CD4-positive, alpha-beta T cell treated with Interleukin-10 for 1 hour (primary cell): ENCODE data around the gene GPR142.

Experiments used
- DNase-seq: peaks from one replicate; pipeline ENCODE4 v3.0.0-alpha.2; 2020

Gene GPR142

DNA sequence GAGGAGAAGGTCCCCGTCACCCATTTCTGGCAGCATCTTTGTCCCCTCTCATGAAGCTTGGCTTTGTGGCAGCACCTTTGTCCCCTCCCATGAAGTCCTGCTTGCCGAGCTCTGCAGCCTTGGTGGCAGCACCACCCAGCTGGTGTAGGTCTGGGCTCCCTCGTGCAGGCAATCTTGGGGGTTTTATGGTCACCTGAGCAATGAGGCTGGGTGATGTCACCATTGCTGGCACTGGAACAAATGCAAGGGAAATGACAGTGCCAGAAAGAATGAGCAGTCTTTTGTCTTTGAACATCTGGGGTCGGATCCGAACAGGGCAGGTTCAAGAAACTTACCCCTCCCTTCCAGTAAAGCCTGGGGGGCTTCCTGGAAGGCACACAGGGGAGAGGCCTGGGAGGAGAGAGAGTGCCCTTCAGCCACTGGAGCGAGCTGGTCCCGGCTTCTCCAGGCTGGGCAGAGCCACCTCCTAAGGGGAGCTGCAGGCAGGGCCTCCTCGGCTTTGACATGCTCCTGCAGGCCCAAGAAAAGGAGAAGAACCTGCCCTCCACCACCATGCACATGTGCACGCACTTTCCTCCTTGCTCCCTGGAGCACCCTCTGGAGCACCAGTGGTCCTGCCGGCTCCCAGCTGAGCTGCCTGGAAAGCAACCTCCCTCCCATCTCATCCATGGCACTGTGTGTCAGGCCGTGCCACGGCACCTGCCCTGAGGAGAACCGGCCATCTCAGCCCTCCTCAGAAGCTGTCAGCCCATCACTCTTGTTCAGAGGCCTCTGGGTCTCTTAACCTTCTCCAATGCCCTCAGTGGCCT is 21.7 kb upstream of the GPR142 start:
- DNase-seq = no peak

DNA sequence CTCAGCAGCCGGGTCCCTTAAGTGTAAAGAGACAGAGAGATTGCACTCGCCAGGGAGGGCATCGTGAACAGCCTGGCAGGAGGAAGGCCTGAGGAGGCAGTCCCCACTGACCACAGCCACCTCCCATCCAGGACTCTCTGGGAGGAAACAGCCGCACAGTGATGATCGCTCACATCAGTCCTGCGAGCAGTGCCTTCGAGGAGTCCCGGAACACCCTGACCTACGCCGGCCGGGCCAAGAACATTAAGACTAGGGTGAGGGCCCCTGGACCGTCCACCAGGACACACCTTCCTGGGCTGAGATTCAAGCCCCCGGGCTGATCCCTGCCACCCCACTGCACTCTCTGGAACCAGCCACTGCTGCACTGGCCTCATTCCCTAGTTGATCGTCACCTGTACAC is 19.7 kb upstream of the GPR142 start:
- DNase-seq = no peak

DNA sequence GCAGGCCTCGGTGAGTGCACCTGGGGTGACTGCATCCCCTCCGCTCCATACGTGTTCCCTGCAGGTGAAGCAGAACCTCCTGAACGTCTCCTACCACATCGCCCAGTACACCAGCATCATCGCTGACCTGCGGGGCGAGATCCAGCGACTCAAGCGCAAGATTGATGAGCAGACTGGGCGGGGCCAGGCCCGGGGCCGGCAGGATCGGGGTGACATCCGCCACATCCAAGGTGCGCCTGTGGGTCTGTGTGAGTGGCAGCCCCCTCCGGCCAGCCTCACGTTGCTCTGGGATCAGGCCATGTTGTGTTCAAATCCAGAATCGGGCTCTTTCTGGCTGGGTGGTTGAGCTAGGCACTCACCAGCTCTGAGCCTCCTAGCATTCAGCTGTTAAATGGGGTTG is 18.2 kb upstream of the GPR142 start:
- DNase-seq = no peak

DNA sequence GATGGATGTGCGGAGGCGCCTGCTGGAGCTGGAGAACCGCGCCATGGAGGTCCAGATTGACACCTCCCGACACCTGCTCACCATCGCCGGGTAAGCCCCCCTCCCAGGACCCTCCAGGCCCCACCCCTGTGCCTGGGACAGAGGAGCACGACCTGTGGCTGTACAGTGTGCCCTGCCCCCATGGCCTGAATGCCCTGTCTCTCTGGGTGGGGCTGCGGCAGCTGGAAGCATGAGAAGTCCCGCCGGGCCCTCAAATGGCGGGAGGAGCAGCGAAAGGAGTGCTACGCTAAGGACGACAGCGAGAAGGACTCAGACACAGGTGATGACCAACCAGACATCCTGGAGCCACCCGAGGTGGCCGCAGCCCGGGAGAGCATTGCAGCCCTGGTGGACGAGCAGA is 16.8 kb upstream of the GPR142 start:
- DNase-seq = no peak

DNA sequence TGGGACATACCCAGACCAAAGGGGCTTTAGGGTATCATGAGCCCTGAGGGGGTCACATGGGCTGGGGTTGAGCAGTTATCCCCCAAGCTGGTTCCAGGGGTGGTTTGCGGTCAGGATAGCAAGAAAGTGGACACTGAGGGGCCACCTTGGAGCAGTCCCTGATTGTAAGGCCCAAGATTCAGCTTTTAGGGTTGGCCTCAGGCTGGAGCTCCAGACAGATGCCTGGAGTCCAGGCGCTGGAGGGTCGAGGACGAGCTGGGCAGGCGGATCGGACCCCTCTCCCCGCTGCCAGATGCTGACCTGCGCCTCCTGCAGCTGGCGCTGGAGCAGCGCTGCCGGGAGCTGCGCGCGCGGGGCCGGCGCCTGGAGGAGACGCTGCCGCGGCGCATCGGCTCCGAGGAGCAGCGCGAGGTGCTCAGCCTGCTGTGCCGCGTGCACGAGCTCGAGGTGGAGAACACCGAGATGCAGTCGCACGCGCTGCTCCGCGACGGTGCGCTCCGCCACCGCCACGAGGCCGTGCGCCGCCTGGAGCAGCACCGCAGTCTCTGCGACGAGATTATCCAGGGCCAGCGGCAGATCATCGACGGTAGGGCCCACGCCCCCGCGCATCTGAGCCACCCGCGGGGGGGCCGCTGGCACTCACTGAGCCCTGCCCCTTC is 15.6 kb upstream of the GPR142 start:
- DNase-seq = no peak

DNA sequence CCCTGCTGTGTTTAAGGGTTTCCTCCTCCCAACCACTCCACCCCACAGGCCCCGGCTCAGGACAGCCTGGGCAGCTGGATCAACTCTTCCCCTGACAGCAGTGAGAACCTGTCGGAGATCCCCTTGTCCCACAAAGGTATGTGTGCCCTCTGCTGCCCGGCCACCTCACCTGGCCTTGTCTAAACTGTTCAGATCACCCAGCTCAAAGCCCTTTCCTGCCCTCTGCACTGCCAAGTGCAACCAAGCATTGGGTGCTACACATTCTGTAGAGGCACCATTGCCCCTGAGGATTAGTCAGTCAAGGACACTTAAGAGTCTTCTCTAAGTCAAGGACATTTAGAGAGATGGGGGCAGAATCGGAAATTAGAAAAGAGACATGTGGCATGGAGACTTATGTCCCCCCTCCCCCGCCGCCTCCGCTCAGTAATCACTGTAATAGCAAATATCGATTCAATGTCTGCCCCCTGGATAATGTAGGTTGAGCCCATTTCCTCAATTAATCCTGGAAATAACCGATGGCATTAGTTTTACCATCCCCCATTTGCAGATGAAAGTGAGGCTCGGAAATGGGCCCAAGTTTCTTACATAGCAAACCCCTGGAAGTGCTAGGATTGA is 13.8 kb upstream of the GPR142 start:
- DNase-seq = no peak

DNA sequence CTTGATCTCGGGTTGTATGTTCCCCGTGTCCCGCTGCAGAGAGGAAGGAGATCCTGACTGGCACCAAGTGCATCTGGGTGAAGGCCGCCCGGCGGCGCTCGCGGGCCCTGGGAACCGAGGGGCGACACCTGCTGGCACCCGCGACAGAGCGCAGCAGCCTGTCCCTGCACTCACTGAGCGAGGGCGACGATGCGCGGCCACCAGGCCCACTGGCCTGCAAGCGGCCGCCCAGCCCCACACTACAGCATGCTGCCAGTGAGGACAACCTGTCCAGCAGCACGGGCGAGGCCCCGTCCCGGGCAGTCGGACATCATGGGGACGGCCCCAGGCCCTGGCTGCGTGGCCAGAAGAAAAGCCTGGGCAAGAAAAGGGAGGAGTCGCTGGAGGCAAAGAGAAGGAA is 13.2 kb upstream of the GPR142 start:
- DNase-seq = peak; percentile 57

DNA sequence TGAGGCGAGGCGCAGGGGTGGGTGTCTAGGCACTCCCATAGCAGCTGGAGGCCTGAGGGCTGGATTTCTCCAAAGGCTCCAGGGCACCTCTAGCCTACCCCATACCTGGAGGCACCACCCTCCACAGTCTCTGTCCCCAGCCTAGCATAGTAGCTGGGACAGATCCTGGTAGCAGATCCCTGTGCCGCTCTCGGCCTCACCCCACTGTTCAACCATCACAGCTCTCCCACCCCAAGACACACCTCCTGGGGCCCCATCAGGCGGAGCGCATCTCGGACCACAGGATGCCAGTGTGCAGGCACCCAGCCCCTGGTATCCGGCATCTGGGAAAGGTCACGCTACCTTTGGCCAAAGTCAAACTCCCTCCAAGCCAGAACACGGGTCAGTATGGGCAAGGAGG is 12.7 kb upstream of the GPR142 start:
- no peak for DNase-seq

DNA sequence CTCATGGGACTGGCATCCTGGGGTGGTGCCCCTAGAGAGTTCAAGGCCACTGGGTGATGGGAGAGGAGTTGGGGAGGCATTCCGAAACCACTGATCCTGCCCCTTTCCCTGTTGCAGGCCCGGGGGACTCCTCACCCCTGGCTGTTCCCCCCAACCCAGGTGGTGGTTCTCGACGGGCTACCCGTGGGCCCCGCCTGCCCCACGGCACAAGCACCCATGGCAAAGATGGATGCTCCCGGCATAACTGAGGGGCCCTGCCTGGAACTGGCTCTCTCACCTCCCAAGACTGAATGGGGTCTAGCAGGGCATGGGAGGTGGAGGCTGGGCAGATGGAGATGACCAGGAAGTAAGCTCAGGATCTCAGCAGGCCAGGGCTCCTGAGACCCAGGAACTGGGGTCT is 12.2 kb upstream of the GPR142 start:
- DNase-seq = no peak

DNA sequence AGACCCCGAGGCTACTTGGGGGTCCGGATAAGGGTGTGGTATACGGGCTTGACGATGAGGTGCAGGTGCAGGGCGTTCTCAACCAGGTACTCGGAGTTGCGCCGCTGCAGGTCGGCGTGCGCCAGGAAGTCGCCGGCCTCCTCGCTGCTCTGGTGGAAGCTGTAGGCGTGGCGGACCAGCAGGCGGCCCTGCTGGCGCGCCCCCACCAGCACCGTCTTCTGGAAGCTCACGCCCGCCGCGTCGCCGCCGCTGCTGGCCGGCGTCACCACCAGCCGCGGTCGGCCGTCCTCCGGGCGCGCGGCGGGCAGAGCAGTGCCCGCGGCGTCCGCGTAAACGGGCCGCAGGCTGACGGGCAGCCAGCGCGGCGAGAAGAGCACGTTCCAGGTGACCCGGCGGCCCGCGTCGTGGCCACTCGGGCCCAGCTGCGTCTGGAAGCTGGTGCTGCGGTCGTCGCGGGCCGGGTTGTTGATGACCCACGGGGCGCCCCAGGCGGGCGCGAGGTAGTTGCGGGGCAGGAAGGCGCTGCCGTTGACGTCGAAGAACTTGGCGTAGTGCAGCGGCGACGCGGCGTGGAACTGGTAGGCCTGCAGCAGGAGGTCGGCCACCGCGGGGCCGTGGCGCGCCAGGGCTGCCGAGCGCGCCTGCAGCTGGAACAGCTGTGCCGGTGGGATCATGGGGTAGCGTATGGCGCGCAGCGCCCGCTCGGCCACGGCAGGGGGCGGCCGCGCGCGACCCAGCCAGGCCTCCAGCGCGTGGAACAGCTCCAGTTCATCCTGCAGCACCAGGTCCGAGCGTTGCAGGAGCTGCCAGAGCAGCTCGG is 10.4 kb upstream of the GPR142 start:
- DNase-seq = peak; percentile 18

DNA sequence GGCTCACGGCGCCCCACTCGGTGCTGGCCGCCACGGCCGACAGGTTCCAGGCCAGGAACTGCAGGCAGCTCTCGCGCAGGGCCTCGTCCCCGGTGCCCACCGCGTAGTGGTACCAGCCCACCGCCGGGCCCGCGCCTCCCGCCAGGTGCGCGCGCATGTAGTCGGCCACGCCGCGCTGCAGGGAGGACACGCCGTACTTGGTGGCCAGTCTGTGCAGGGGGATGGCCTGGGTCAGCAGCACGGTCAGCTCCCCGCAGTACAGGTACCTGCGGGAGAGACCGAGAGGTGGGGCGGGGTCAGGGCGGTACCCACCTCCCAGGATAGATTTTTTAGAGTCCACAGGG is 9.9 kb upstream of the GPR142 start:
- no peak for DNase-seq

DNA sequence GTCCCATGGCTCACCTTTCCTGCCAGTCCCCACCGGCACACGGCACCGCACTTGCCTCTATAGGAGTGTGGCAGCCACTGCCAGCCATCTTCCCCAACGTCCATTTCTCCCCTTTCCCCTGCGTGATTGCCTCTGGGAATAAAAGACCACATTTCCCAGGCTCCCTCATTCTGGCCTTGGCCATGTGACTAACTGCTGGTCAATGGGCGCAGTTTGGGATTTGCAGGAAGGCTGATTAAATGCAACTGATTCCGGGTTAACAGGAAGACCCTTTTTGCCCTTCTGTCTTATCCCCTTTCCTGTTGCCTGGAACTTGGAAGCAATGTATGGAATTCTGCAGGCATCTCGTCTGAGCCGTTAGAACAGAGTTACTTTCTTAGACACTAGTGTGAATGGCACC is 8.6 kb upstream of the GPR142 start:
- DNase-seq = no peak

DNA sequence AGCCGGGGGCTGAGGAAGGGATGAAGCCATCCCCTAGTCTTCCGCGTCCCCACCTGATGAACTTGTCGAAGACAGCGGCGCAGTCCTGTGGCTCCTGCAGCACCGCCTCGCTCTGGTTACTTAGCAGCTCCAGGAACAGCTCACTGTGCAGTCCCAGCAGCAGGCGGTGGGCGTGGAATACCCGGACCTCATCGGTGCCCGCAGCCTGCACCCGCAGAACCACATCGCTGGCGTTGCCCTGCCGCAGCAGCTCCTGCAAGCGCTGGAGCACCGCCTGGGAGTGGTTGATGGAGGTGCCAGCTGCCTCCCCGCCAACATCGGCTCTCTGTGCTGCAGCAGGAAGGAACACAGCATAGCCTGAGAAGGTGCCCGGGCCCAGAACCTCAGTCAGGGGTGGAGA is 7.4 kb upstream of the GPR142 start:
- no peak for DNase-seq

DNA sequence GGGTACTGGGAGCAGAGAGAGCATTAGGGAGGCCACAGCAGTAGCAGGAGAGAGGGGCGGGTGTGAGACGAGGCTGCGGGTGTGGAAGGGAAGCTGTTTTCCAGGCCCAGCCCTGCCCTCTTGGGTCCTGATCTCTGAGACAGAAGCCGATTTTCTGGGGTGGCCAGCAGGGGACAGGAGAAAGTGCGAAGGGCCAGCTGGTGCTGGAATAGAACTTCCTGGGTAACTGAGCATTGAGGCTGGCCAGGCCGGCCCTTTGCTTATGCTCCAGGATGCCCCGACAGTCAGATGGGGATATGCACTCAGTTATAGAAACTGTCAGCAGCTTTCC is 6.4 kb upstream of the GPR142 start:
- DNase-seq = no peak

DNA sequence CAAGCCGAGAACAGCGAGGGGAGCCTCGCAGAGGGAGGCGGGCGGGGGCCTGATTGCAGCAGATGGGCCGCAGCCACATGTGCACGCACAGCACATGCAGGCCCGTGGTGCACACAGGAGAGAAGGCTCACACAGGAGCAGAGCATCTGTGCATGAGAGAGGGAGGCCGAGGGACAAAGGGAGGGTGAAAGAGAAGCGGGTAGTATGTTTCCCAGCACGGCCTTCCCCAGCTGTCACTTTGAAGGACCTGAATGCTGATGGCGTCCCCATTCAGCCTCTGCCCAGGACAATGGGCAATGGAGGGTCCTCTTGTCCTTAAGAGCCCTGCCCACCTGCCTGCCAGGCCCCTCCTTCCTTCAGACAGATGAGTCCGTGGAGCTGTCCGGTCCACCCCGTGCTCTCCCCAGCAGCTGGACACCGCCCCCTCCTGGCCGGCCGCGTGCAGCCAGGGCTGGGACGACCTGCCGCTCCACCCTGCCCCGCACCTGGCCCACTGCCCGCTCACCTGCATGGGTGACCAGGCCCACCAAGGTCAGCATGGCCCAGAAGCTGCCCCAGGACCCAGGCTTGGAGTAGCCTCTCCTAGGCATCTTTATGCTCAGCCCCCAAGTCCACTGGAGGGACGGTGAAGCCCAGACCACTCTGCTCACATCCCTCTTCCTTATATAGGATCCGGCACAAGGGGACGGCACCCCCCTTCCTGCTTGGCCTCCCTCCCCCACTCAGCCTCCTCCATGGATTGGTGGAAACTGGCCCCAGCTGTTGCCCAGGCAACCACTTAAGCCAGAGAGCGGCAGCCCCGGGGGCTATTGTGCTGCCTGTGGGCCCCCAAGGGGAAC is 5.9 kb upstream of the GPR142 start, which contains the start of gene BTBD17:
Gene BTBD17, minus strand, starts transcription at position 639 of the 839 bp plus-strand sequence. Its CDS starts 49 bp downstream, at position 590.
- DNase-seq = peak; percentile 45

DNA sequence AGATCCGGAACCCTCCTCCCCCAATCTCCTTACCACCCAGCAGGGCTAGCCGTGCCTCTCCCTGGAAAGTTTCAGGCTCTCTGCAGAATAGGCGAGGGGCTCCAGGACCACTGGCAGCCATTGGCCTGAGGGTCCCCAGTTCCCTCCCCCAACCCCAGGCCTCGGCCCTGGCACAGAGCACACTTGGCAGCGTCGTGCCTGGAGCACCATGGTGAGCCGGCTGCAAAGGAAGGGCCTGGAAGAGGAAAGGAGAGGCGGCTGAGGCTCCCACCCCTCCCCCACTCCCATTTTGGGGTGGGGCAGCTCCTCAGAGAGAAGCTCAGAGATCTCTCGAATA is 5.3 kb upstream of the GPR142 start:
- no peak for DNase-seq

DNA sequence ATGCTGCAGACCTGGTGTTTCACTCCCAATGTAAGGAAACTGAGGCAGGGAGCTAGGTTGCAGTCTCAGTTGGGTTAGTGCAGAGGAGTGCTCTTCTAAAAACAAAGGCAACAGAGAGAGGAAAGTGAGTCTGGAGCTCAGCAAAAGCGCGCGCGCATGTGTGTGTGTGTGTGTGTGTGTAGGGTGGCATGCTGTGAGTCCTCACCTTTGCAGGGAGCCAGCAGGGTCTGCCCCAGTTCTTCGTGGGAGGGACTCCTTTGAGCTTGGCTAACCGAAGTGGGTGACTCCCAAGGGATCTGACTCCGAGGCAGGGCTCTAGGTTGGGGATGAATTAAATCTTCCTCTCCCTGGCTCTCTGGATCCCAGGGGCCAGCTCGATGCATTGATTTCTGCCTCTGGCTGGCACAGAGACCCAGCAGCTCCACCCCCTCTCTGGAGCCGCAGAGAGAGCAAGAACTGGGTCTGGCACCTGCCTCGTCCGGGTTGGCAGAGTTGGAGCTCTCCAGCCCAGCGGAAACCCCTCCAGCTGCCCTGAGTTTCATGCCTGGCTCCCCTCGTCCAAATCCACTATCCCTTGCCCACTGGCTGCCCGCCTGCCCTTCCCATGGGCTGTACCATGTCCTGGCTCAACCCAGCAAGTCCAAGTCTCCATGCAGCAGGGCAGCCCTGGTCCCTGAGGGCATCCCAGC is 4.4 kb upstream of the GPR142 start:
- no peak for DNase-seq

DNA sequence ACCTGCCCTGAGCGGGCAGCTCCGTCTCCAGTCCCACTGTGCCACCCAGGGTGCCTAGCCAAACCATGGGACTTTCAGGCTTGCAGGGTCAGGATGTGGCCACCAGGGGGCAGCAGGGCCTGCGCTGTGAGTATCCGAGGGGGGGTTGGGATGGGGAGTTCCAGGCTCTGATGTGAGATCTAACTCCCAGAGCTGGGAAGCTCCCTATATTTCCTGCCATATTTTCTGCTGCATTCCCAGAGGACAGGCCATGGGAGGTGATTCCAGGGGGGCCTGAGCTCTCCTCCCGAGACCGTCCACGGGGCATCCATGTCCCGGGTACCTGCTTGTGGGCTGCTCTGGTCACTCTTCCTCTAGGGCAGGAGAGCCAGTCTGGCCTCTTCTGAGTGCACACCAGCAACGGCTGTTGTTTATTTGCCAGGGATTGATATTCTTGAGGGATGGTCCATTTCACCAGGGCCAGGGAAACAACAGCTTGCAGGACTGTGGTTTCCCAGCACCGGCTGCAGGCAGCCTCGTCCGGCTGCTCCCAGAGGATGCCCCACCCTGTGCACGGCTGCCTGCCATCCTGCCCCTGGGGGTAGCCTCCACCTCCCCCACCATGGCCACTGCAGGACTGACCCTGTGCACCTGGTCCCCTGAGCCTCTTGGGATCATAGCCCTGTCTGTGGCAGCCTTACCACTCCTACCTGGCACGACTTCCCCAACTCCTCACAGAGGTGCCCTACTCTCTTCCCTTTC is 1.2 kb downstream of the GPR142 start:
- DNase-seq = peak; percentile 80

DNA sequence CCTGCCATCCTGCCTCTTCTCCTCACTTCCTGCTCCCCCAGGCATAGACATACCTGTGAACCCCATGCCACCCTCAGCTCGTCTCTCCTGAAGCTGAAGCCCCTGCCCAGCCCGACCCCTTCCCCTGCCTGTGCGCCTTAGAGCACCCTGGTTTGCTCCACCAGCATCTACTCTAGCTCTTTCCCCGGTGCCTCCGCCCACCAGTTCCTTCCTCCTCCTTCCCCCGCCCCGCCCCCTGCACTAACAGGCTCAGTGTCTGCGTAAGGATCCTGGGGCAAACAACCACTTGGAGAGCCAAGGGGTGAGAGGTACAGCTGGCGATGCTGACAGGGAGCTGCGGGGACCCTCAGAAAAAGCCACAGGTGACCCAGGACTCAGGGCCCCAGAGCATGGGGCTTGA is 1.9 kb downstream of the GPR142 start:
- DNase-seq = peak; percentile 62

DNA sequence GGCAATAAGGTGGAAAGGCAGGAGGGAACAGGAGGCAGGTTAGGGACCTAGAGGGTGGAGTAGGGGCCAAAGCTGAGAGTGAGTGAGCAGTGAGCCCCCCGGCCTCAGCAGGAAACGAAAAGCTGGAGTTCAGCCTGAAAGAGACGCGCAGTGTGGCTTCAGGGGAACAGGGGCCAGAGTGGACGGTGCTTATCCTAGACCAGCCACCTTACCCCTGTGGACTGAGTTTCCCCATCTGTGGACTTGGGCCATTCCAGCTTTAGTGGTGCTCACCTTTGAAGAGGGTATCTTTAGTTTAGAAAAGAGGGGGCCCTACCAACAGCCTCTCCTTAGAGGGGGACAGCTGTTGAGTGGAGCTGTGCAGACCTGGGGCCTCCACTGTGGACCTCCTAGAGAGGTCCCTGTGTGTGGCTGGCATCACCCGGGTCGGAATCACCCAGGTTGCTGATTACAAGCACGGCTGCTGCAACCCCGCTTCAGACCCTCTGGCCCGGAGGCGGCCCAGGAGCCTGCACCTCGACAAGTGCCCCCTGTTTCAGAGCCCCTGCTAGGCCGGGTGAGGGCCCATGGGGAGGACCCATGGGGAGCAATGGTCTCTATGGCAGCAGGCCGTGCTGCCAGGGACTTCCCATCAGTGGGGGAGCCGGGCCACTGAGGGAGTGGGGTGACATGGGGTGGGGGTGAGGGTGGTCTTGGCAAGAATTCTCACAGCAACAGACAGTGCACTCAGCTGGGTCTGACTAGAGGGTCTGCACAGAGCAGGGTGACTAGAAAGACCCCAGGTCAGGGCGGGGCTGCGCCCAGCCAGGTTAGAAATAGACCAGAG is 2.6 kb downstream of the GPR142 start:
- no peak for DNase-seq
